GM19468 (cell line): ENCODE measurements around the gene NHLH1.

ENCODE experiments used
- ATAC-seq: cut with Tn5 transposase; IDR thresholded peaks from one replicate; pipeline ENCODE4 v1.9.1; 2021; ENCODE audit warnings: mild to moderate bottlenecking, moderate library complexity, moderate number of reproducible peaks; ENCODE audit not compliant: unreplicated experiment; ENCODE audit errors: extremely low read depth

Gene NHLH1

DNA sequence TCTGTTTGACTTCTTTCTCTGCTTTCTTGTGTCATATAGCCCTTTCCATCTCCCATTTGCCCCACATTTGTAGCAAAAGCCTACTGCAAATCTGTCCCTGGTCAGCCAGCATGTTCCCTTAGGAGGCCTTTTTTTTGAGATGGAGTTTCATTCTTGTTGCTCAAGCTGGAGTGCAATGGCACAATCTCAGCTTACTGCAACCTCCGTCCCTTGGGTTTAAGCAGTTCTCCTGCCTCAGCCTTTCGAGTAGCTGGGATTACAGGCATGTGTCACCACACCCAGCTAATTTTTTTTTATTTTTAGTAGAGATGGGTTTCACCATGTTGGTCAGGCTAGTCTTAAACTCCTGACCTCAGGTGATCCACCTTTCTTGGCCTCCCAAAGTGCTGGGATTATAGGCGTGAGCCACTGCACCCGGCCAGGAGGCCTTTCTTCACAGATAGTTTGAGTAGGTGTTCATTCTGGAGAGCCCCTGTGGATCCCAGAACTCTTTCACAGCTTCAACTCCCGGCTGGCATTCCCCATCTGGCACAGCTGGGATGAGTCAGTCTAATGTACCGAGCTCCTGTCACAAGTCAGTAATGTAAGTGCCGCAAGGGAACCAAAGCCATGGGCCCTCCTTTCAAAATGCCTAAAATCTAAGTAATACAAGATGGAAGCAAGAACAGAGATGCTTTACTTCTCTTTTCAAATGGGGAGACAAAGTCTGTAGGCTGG is 9.4 kb upstream of the NHLH1 start:
- no peak for ATAC-seq

DNA sequence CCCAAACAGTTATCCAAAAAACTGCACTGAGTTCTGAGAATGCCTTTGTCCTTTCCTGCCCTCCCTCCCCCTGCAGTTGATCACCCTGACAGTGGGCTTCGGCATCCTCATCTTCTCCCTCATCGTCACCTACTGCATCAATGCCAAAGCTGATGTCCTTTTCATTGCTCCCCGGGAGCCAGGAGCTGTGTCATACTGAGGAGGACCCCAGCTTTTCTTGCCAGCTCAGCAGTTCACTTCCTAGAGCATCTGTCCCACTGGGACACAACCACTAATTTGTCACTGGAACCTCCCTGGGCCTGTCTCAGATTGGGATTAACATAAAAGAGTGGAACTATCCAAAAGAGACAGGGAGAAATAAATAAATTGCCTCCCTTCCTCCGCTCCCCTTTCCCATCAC is 8.8 kb upstream of the NHLH1 start:
- no peak for ATAC-seq

- no peak for ATAC-seq
These were observed 7.2 kb upstream of the NHLH1 start for GRCh38 chr1:160359559-160360226.

- no peak for ATAC-seq
These were observed 6.6 kb upstream of the NHLH1 start for GRCh38 chr1:160360227-160360695.

GRCh38 chr1:160361199-160361598 is 5.7 kb upstream of the NHLH1 start:
- no peak for ATAC-seq

DNA sequence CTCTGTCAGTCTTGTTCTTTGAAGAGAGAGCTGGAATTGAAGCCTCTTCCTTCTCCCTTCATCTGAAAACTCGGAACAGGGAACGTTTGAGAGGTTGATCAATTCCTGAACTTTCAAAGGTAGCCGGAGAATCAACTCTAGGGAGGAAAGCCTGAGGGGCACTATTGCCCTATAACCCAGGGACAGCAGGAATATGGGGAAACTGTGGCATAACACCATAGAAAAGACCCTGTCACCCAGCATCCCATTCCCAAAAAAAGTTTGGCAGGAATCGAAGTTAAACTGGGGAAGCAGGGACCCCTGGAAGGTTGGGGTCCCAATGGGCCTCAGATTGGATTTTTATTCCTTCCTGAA is 5.1 kb upstream of the NHLH1 start:
- ATAC-seq, result no peak

GRCh38 chr1:160362168-160362957 is 4.5 kb upstream of the NHLH1 start:
- no peak for ATAC-seq

GRCh38 chr1:160363010-160363409 is 3.9 kb upstream of the NHLH1 start:
- ATAC-seq, result no peak

- no peak for ATAC-seq
These were observed 2.7 kb upstream of the NHLH1 start for GRCh38 chr1:160363951-160364735.

DNA sequence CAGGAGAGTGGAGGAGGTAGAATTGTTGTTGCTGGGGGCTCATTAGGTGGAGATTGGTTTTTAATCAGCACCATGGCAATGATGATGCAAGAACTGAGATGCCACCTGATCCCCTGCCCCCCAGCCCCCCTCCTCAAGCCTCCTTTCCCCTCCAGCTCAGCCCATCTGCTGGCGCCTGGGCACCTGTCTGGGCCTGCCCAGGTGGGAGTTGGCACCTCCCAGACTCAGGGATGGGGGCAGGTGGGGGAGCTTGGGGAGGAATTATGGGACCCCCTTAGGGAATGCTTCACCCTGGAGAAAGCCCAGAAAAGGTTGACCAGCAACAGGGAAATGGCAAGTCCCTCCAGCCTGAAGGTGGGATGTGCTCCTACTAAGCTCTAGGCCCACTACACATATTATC is 1.5 kb upstream of the NHLH1 start:
- no peak for ATAC-seq

DNA sequence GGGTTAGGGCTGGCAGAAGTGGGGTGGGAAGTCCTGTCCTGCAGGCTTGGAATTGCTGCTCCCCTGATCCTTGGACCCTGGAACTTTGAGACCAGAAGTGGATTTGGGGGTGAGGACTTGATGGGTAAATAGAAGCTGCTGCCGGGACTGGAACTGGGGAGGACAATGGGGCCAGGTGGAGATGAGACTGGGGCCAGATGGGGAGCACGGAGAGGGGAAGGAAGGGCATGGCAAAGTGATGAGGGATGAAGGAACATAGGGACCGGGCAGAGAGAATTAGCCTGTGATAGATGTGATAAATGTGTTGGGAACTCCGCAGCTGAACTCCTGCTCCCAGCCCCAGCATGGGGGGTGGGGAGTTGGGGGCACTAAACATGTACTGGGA is 637 bp downstream of the NHLH1 start:
- no peak for ATAC-seq

DNA sequence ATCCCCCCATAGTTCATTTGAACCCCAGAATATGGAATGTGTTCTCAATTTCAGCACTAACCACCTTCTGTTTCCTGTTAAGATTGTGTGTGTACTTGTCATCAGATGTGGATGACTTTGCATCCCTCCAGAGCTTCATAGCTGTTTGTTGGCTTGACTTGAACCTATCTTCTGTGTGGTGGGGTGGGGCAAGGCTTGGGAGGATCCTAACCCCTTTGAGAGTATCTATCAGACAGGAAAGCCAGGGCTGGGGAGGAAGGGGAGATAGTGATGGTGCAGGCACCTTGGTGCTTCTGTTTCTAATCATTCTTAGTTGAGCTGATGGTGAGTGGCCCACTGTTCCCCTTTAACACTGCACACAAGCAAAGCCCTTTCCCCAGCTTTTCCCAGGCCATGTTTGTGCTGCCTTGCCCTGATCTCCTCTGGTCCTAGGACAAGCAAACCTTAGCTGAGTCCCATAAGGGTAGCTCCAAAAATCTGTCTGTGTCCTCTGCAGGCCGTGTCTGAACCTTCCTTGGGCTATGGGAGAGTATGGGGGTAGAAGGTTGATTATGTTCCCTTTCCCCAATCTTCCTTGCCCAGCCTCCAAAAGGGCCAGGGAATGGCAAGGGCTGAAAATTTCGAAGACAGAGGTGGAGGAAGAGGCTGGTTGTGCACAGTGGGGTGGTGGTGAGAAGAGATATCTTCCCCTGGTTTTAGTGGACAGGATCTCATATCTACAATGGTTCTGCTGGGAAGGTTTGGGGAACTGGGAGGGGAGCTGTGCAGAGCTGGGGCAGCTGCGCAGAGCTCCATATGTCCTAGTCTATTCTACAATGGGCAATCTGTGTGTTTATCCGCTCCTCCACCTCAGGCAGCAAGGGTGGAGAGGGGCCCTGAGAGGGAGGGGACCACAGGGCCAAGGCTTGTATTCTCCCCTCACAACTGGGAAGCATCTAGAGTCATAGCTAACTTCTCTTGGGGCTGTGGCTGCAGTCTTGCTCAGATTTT is 1.4 kb downstream of the NHLH1 start:
- no peak for ATAC-seq

- no peak for ATAC-seq
These were observed 2.2 kb downstream of the NHLH1 start for GRCh38 chr1:160369087-160369486.

DNA sequence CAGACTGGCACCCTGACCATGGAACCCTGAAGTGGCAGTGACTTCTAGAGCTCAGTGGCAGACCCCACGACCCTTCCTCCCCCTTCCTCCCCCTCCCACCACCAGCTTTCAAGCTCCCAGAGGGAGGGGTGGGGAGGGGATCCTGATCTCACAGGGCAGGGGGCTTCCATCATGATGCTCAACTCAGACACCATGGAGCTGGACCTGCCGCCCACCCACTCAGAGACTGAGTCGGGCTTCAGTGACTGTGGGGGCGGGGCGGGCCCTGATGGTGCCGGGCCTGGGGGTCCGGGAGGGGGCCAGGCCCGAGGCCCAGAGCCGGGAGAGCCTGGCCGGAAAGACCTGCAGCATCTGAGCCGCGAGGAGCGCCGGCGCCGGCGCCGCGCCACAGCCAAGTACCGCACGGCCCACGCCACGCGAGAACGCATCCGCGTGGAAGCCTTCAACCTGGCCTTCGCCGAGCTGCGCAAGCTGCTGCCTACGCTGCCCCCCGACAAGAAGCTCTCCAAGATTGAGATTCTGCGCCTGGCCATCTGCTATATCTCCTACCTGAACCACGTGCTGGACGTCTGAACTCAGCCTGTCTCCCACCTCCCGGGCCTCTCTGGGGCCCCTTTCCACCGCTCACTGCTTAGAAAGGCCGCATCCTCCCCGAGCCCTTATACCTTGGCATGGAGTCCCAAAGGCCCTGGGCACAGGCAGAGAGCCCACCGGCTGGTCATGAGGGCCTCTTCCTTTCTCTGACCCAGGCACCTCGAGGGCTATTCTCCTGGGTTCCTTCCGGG is 3.9 kb downstream of the NHLH1 start:
- no peak for ATAC-seq

DNA sequence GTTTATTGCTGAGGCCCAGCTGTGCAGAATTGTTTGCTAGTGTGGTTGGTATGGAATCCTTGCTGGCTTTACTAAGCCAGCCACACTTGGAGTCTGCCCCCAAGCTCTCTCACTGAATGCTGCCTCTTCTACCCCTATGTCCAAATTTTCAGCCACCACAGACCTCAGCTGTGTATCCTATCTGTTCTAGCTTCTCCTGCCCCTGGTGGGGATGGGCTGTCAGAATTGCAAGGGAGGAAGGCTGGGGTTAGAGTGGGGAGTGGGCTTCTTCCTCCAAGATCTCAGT is 4.4 kb downstream of the NHLH1 start:
- ATAC-seq, result no peak

DNA sequence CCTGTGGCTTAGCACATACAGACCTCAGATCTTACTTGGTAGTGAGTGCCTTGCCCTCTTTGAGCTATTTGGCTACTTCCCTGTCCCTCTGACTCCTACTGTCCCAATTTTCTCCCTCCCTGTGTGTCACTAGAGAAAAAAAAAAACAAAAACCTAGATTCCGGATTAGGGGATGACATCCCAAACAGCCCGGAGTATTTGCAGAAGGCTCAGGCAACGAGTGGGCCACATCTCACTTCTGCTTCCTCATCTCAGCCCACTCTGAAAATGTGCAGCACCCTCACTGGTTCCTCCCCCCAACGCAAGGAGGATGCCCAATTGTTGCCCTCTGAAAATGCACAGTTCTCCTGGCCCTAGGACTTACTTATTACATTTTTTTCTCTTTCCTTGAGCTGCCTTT is 4.9 kb downstream of the NHLH1 start:
- ATAC-seq, result no peak

DNA sequence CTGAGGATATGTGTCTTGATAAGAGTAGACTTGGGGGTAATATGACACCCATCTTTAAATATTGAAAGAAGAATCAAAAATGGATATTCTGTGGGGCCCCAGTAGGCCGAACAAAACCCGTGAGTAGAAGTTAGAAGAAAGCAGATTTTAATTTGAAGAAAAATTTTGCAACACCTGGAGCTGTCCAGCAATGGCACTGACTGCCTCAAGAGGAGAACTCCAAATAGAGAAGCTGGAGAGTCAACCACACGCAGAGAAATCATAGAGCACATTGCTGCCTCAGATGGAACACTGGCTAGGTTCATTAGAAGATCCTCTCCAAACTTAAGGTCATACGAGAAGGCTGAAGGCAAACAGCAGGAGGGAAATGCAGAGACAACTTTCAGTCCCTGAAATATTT is 6.8 kb downstream of the NHLH1 start:
- no peak for ATAC-seq

GRCh38 chr1:160374306-160375110 is 7.6 kb downstream of the NHLH1 start:
- no peak for ATAC-seq
